GM04503 (cell line): ENCODE results near the gene SLC41A1.
A peak's percentile ranks its signal among the peaks of the same experiment; 100 is the strongest.

Experiments used
- DNase-seq: peaks from one replicate; pipeline ENCODE4 v3.0.0-alpha.2; 2012; ENCODE audit warnings: low read depth

The SLC41A1 gene

DNA sequence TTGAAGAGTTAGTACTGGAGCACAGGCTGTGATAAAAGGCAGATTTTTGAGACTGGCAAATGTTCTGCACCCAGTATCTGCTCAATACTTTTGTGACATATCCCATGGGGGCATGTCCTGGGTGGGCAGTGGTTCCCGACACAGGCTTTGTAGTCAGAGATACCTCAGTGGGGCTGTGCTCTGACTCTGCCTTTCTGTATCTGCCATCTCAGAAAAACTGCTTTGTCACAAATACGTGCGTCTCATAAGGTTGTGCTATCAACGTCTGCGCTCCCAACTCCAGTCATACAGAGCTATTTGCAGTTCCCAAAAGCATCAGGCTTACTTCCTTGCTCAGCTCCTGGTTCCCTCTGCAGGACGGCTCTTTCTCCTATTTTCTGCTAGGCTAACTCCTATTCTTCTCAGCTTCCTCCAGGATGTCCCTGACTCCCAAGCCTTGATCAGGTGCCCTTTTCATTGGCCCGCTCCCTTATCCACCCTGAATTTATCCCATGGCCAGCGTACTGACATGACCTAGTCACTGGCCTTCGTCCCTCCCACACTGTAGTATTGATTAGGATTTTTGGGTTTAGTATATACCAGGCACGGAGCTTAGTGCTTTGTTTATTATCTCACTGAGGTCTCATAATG is 25.6 kb downstream of the SLC41A1 start:
- DNase-seq = no peak

DNA sequence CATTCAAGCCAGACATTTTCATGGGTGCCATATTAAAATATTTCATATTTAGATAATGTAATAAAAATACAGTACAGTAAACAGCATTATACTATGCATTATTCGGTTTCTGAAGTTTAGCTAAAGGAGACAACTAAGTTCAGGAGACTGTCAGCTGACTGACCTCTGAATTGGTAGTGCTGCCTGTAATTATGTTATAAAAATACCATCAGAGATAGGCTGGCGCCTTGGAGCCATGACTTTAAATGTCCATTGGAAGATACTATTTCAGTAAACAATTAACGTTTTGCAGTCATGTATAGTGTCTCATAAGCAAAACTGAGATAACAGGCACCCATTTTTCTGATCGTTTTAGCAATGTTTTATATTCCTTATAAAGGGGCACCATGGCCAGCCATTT is 26.4 kb downstream of the SLC41A1 start:
- DNase-seq = no peak

- DNase-seq = no peak
Observed at GRCh38 chr1:205785446-205785845, 27.6 kb downstream of the SLC41A1 start.

DNA sequence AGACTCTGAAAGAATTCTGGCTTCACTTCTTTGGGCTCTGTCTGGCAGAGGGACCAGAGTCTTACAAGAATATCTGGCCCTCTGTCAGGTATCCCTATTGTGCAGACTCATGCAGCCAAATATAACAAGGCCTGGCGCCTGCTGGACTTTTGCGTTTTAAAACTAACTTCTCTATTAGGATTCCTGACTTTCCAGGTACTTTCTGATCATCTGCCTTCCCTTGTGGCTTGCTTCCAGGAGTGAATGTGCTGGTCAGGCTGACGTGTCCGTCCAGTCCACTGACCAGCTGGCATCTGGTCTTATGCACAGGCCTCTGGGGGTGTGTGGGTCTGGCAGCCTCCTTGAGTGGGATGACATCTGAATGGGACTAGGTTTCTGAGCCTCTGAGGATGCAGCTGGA is 29.1 kb downstream of the SLC41A1 start:
- no peak for DNase-seq

DNA sequence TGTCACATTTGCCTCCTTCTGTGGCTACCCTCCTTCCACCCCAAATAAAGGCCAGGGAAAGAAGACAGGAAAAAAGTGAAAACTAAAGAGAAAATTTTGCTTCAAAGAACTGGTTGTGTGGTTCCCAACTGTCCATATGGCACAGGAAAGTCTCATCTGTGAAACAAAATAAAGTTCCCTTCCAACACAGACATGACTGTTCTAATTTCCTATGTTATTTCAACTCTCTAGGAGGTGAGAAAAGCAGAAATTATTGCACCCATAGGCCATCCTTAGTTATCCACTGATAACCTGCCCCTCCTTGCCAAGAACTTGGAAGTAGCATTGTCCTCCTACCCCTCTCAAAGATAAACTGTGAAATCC is 29.6 kb downstream of the SLC41A1 start:
- DNase-seq = no peak

DNA sequence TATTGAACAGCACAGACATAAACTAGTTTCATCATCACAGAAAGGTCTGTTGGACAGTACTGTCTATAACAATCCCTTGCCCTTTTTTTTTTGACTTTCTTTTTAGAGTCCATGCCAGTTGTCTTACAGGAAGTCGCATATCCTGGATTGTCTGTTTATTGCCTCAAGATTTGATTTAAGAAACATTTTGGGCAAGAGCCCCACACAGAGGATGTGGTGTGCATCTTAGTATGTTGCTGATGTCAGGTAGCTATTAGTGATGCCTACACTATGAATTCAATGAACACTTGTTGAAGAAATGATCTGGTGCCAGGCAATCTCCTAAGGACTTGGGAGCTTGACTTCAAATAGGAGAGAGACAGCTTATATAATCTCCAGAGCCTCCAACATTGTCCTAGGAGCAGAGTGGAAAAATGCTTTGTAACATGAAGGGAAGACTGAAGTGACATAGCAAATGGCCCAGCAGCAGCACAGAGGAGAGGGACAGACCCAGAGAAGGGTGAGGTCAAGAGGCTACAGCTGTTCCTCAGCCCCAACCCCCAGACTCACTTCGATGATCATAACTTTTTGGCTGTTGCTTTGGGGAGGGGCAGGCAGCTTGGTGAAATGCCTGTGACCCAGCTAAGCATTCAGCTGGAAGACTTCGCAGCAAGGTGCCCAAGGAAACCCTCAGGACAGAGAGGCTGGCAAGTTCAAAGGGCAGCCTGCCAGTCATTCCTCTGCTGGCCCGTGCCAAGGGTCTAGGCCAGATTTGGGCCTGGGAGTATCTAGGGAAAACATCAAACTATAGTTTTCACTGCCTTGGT is 30.2 kb downstream of the SLC41A1 start:
- DNase-seq = no peak

- DNase-seq = no peak
Observed at GRCh38 chr1:205780335-205780734, 32.7 kb downstream of the SLC41A1 start.

GRCh38 chr1:205777994-205778393 is 35.0 kb downstream of the SLC41A1 start:
- DNase-seq = no peak

DNA sequence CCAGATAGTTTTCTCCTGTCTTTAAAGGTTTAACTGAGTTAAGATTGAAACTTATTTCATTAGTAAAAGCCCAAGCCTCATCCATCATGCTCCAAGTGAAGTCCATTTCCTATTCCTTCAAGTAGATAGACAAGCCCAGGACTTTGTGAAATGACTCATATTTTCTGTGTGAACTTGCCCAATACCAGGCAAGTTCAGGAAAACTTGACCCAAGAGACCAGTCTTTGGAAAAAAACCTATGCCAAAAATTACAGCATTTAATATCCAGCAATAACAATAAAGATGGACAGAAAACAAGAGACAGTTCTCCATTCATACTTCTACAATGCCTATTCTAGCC is 37.3 kb downstream of the SLC41A1 start:
- peak; percentile 45 for DNase-seq

- DNase-seq = peak; percentile 44
Observed at GRCh38 chr1:205775015-205775716, 37.8 kb downstream of the SLC41A1 start, which contains the start of gene RAB29. RAB29 (minus strand) TSS chr1:205775482; CDS start chr1:205774956, 526 bp downstream.

GRCh38 chr1:205774198-205775014 is 38.6 kb downstream of the SLC41A1 start:
- no peak for DNase-seq

DNA sequence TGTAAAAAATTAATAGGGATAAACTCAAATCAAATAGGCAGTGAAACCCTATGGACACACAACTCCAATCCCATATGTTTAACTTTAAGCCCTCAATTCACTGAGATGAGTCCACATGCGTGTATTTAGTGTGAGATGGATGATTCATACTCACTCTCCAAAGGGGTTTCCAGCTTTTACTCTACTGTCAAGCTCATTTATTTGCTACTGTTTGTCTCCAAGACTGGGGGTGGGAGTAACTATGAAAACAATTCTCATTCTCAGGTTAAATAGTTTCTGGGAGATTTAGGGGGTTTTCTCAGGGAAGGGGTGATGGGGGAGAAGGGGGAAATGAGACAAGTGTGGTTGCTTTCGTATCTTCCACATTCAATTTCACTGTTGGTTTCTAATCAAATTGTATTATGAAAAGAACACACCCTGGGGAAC is 40.4 kb downstream of the SLC41A1 start:
- no peak for DNase-seq

DNA sequence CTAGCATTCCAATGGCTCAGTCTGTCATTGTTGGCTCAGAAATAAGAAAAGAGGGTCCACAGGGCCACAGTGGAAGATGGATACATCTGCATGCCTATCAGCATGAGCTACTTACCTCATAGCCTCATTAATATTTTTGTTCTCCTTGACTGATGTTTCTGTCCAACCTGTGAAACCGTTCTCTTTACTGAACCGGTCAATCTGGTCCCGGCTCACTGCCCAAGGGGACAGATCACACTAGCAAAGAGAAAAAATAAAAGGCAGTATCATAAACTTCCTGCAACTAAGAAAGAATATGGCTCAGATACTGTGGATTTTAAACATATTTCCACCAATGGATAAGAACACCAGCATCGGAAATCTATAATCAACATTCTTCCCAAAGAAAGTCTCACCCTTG is 42.4 kb downstream of the SLC41A1 start:
- DNase-seq = no peak

- no peak for DNase-seq
Observed at GRCh38 chr1:205769641-205770365, 43.2 kb downstream of the SLC41A1 start.

DNA sequence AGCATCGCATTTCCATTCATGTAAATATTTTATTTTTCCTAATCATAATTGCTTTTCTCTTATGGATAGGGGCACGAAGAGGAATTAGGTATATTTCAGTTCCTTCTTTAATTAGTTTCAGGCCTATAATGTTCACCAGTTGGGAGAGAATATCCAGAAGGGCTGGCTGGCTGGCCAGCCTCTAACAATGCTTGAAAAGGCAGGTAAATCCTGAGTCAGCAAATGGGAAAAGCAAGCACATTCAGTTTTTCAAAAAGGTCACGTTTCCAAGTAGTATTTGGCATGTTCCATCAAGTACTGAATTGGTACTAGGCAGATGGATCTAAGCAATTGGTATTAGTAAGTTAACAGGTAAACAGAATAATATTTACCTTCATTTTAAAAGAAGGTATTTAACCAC is 45.8 kb downstream of the SLC41A1 start:
- DNase-seq = no peak

GRCh38 chr1:205766570-205766969 is 46.4 kb downstream of the SLC41A1 start:
- DNase-seq = no peak

GRCh38 chr1:205766038-205766437 is 47.0 kb downstream of the SLC41A1 start:
- no peak for DNase-seq

GRCh38 chr1:205764578-205764977 is 48.4 kb downstream of the SLC41A1 start:
- no peak for DNase-seq

DNA sequence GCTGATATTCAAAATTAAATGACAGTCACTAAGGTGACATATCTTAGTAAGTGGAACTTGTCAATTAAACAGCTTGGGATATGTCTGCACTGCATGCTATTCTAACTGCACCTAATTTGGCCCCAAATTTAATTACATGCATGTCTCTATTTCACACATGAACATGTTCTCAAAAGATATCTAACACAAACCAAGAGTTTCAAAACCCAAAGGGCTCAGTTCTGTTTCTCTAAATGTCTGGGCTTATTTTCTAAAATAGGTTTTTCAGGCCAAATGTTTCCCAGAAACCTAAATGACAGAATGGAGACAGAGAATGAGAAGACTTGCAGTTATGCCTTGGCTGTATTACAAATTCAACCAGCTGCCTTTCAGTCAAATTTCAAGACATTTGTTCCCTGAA is 49.0 kb downstream of the SLC41A1 start:
- DNase-seq = no peak

DNA sequence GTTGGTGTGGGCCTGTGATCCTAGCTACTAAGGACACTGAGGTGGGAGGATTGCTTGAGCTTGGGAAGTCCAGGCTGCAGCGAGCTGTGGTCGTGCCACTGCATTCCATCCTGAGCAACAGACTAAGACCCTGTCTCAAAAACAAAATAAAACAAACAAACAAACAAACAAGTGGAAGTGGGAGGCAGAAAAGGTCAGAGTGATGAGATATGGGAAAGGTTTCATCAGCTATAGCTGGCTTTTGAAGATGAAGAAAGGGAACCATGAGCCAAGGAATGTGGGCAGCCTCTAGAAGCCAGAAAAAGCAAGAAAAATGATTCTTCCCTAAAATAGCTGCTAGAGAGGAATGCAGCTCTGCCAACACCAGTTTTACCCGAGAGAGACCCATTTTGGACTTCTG is 52.4 kb downstream of the SLC41A1 start:
- no peak for DNase-seq

GRCh38 chr1:205756552-205756951 is 56.4 kb downstream of the SLC41A1 start:
- DNase-seq = no peak

- DNase-seq = no peak
Observed at GRCh38 chr1:205754857-205755256, 58.1 kb downstream of the SLC41A1 start.
